ENCODE data around the gene ZNF22.

The ZNF22 gene

DNA sequence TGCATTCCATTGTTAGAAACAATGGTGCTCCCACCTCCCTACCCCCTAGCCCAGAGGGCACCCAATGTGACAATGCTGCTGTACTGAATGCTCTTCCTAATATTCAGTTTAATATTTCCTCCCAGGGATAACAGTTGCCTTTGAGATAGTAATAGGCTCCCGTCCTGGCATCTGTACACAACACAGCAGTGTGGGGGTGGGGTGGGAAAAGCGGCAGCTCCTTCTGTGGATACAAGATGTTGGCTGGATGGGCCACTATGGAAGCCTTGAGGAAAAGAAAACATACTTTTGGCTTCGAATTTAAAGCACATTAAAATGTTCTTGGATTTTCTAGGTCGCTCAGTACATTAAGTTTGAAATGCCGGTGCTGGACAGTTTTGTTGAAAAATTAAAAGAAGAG is 9.2 kb upstream of the ZNF22 start:
- no peaks in the 10 kb centered on the region for H3K9me3 ChIP-seq
- TF ChIP-seq, protein P1, sequence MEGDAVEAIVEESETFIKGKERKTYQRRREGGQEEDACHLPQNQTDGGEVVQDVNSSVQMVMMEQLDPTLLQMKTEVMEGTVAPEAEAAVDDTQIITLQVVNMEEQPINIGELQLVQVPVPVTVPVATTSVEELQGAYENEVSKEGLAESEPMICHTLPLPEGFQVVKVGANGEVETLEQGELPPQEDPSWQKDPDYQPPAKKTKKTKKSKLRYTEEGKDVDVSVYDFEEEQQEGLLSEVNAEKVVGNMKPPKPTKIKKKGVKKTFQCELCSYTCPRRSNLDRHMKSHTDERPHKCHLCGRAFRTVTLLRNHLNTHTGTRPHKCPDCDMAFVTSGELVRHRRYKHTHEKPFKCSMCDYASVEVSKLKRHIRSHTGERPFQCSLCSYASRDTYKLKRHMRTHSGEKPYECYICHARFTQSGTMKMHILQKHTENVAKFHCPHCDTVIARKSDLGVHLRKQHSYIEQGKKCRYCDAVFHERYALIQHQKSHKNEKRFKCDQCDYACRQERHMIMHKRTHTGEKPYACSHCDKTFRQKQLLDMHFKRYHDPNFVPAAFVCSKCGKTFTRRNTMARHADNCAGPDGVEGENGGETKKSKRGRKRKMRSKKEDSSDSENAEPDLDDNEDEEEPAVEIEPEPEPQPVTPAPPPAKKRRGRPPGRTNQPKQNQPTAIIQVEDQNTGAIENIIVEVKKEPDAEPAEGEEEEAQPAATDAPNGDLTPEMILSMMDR (IDR thresholded peaks at IDR 0.05; ENCODE audit: low read depth, low read length): no peak
- no peak for DNase-seq
- H3K27me3 ChIP-seq: no peaks in the 10 kb centered on the region
- no peaks in the 10 kb centered on the region for H3K4me1 ChIP-seq
- H3K36me3 ChIP-seq: no peaks in the 10 kb centered on the region
- no peak overlapping the region for H3K4me3 ChIP-seq (ENCODE audit: low read depth, low read length)

DNA sequence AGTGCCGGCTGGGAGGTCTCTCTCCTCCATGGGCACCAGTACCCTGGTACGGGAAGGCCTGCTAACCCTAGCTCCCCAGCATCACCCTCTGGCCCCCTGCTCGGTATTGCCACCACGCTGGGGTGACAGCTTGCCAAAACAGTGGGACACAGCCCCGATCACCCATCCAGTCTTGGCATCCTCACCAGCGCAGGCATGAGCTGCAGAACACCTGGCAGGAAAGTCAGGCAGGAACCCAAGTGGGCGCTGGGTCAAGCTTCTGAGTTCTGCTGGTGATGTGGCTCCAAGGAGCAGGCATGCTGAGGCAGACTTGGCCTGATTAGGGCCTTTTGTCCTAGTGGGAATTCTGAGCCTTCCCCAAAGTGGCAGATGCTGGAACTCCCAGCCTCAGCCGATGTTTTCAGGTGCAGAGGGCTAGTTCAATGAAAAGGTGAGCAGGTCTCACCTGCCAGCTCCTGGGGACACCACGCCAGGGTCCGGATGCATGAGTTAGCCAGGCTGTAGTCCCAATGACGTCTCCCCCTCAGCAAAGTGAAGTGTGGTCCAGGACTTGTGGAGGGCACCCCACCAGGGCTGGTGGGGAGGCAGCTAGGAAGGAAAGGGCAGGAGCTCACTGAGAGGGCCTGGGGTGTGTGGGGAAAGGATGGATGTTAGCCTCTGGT is 8.5 kb upstream of the ZNF22 start:
- H3K4me3 ChIP-seq (ENCODE audit: low read depth, low read length): no peak overlapping the region
- no peaks in the 10 kb centered on the region for H3K27me3 ChIP-seq

DNA sequence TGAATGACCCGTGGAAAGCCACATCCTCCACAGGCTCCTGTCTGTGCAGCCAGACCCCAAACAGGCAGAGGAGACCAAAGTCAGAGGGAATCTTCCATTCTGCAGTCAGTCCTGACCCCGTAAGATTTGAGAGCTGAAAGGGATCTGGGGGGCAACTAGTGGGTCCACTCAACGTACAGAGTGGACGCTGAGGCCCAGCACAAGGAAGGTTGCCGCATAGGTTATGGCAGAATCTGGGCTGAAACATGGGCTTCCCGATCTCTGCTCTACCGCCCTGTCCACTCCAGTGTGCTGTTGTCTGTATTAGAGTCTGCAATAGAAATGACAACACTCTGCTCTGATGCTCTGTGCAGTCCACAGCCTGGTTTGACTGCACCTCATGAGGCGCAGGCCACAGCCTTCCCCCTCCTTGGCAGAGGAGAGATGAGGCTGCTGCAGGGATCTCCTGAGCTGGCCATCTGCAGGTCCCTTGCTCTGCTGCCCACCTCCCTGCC is 7.9 kb upstream of the ZNF22 start:
- Histone ChIP-seq H3K4me3 (ENCODE audit: low read depth, low read length) (no peak overlapping the region), H3K36me3 (no peaks in the 10 kb centered on the region), H3K27me3 (no peaks in the 10 kb centered on the region), H3K4me1 (no peaks in the 10 kb centered on the region), H3K9me3 (no peaks in the 10 kb centered on the region)
- TF ChIP-seq, protein P1 (IDR thresholded peaks at IDR 0.05; ENCODE audit: low read depth, low read length): no peak
- no peak for DNase-seq

More for the DNA sequence above, 8.5 kb upstream of the ZNF22 start:
- Histone ChIP-seq H3K36me3 (no peaks in the 10 kb centered on the region), H3K9me3 (no peaks in the 10 kb centered on the region), H3K4me1 (no peaks in the 10 kb centered on the region)
- no peak for DNase-seq
- TF ChIP-seq, protein P1 (IDR thresholded peaks at IDR 0.05; ENCODE audit: low read depth, low read length): no peak

DNA sequence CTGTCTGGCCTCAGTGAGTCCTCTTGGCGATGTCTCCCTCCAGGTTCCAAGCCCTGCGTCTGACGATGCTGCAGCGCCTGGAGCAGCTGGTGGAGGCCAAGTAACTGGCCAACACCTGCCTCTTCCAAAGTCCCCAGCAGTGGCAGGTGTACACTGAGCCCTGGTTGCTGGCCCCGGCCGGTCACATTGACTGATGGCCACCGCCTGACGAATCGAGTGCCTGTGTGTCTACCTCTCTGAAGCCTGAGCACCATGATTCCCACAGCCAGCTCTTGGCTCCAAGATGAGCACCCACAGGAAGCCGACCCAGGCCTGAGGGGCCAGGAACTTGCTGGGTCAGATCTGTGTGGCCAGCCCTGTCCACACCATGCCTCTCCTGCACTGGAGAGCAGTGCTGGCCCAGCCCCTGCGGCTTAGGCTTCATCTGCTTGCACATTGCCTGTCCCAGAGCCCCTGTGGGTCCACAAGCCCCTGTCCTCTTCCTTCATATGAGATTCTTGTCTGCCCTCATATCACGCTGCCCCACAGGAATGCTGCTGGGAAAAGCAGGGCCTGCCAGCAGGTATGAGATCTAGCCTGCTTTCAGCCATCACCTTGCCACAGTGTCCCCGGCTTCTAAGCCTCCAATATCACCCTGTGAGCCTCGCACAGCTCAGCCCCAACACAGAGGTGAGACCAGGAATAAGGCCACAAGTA is 7.3 kb upstream of the ZNF22 start:
- TF ChIP-seq, protein P1 (IDR thresholded peaks at IDR 0.05; ENCODE audit: low read depth, low read length): no peak
- Histone ChIP-seq H3K27me3 (no peaks in the 10 kb centered on the region), H3K36me3 (no peaks in the 10 kb centered on the region), H3K4me1 (no peaks in the 10 kb centered on the region), H3K4me3 (ENCODE audit: low read depth, low read length) (no peak overlapping the region), H3K9me3 (no peaks in the 10 kb centered on the region)
- no peak for DNase-seq

DNA sequence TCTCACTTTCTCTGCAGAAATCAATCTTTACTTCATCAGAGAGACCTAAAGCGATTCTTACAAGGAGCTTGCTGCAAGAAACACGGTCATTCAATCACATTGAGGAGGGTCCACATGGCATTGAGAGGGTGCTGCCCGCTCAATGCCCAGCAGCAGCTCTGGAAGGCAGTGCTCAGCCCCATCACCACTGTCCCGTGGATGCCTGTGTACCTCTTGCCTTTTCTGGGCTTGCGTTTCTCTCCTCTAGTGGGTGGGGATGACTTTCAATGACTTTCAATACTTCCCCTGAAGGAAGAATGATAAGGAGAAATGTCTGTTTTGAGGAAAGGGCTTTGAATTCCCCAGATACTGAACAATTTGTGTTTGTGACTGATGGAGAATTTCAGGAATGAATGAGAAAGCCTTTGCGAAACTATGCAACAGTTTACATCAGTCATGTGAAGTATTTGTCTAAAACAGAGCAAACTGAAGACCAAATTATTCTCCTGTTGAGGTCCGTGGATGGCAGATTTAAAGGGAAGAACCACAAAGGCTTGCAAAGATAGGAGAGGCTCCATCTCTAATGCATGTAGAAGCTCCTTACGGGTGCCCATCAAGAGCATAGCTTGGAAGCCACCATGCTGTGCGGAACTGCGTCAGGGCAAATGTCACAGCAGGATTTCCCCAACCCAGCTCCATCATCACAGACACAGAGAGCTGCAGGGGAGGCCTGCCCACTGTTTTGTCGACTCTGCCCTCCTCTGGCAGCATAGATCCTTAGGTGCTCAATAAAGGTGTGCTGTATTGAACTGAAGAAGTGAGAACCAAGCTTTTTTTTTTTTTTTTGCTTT is 6.6 kb upstream of the ZNF22 start:
- H3K4me1 ChIP-seq: no peaks in the 10 kb centered on the region
- H3K4me3 ChIP-seq (ENCODE audit: low read depth, low read length): no peak overlapping the region
- no peaks in the 10 kb centered on the region for H3K27me3 ChIP-seq
- no peaks in the 10 kb centered on the region for H3K9me3 ChIP-seq
- no peaks in the 10 kb centered on the region for H3K36me3 ChIP-seq
- TF ChIP-seq, protein P1 (IDR thresholded peaks at IDR 0.05; ENCODE audit: low read depth, low read length): no peak
- no peak for DNase-seq

Measured in BE2C (cell line).